Activated CD4-positive, CD25-positive, alpha-beta regulatory T cell treated with anti-CD3 and anti-CD28 coated beads, Interleukin-2, amount 50 U/mL, for 24 hours (primary cell): ENCODE results near the gene BAG5.
"Not testable (repeated sequence)": the region's sequence is repeated elsewhere in the genome, so short reads cannot be mapped to it uniquely, and the experiment has no call there.

Experiments
- ATAC-seq, 2 donors: fragments of 150-1000 bp; cut with Tn5 transposase; one replicate each; pipeline ENCODE4 v1.10.0; 2021; ENCODE audit warnings: mild to moderate bottlenecking in 1 of 2, moderate library complexity in 1 of 2

Gene BAG5

GRCh38 chr14:103562429-103563225 lies at the start of gene BAG5, which contains the start of gene COA8:
BAG5 (minus strand) TSS chr14:103562657; CDS start chr14:103561164, 1,493 bp downstream.
COA8 (plus strand) TSS chr14:103562960; CDS start chr14:103563002, 42 bp downstream.
- peak; percentile 80 for ATAC-seq

GRCh38 chr14:103611215-103611614 lies 48.8 kb upstream of the BAG5 start:
- ATAC-seq: no peak

- not testable (repeated sequence) for ATAC-seq
These were observed 46.6 kb upstream of the BAG5 start for GRCh38 chr14:103609081-103609480.

GRCh38 chr14:103607822-103608221 lies 45.4 kb upstream of the BAG5 start:
- ATAC-seq: no peak

- peak; percentile 68 to 74 for ATAC-seq
These were observed 44.7 kb upstream of the BAG5 start for GRCh38 chr14:103606963-103607668.

- ATAC-seq: no peak
These were observed 42.2 kb upstream of the BAG5 start for GRCh38 chr14:103604620-103605019.

- no peak for ATAC-seq
These were observed 38.0 kb upstream of the BAG5 start for GRCh38 chr14:103600503-103600902.

- no peak for ATAC-seq
These were observed 35.3 kb upstream of the BAG5 start for GRCh38 chr14:103597623-103598377.

GRCh38 chr14:103594265-103594664 lies 31.8 kb upstream of the BAG5 start:
- ATAC-seq: no peak

GRCh38 chr14:103593577-103593976 lies 31.1 kb upstream of the BAG5 start:
- peak in 1 of 2 donors; percentile 44 for ATAC-seq

- ATAC-seq: no peak
These were observed 22.0 kb upstream of the BAG5 start for GRCh38 chr14:103584326-103584915.

- no peak for ATAC-seq
These were observed 19.7 kb upstream of the BAG5 start for GRCh38 chr14:103581954-103582703.

- no peak for ATAC-seq
These were observed 18.7 kb upstream of the BAG5 start for GRCh38 chr14:103581206-103581605.

- no peak for ATAC-seq
These were observed 16.1 kb upstream of the BAG5 start for GRCh38 chr14:103578401-103579075.

GRCh38 chr14:103576371-103577024 lies 14.0 kb upstream of the BAG5 start:
- no peak for ATAC-seq

GRCh38 chr14:103574707-103575285 lies 12.3 kb upstream of the BAG5 start:
- no peak for ATAC-seq

- ATAC-seq: no peak
These were observed 11.6 kb upstream of the BAG5 start for GRCh38 chr14:103574104-103574503.

GRCh38 chr14:103569408-103569807 lies 7.0 kb upstream of the BAG5 start:
- ATAC-seq: no peak

GRCh38 chr14:103568952-103569351 lies 6.5 kb upstream of the BAG5 start:
- no peak for ATAC-seq

- ATAC-seq: no peak
These were observed 1.5 kb upstream of the BAG5 start for GRCh38 chr14:103563844-103564505.
